ENCODE results near the gene PER2. TPM values are rescaled to one million over a fixed set of nuclear protein-coding genes. Genes with fewer than 3 reads are reported as not detected.

Gene PER2
- polyA plus RNA-seq, 2 of the 4 experiments (the other 2 are of a cell fraction): 3.4 to 8.5 TPM

DNA sequence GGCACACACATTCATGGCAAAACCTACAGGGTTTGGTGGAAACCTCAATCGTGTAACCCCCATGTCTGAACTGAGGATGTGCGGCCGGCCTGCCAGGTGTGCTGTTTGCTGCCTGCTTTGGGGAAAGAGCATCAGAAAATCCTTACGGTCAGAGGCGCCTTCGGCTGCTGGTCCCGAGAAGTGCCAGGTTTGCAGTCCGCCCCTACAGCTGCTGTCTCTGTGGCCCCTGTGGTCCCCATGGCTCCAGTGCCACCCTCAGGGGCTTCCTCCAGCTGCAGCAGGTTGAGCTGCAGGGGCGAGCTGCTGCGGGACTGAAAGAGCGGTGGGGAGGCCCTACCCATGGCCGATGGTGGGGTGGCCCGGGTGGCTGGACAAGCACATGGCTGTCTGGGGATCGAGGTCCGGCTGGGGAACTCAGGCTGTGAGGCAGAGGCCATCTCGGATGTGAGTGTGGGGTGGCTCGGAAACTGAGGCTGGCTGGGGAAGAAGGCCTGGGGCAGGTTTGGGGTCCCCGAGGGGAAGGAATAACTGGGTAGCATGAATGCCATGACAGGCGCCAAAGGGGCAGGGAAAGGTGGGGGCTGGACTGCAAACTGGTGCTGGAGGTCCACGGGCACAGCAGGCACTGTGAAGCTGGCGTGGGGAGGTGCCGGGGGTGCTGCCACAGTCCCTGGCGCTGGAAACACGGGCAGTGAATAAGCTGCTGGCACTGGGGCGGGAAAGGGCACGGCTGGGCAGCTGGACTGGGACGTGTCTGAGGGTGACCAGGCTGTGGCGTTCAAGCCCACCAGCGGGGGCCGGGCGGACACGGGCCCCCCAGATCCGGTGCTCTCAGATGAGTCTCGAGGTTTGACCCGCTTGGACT, 35.4 kb downstream of the PER2 start:
- no peak for FAIRE-seq

DNA sequence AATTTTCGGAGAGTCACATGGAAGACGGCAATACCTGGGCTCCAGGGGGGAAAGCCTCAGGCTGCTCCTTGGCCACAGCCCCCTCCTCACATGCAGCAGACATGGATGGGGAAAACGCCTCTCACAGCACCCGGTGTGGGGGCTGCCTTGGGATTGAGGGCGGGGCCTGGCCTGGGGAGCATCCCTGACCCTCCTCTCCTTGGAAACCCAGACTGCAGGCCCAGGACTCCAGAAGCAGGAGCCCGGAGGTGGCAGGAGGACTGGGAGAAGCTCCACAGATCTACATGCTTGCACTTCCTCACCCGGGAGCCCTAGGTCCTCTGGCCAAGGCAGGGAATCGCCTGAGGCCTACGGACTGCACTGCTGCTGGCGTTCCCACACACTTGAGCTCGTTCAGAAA, 36.4 kb downstream of the PER2 start:
- peaks cover 3% of the 10 kb centered on the region; the same call in 1 of the 3 replicates for H3K4me1 ChIP-seq
- FAIRE-seq: no peak
- POLR2A ChIA-PET: no interaction called here

More for the DNA sequence above, 35.4 kb downstream of the PER2 start:
- H3K4me1 ChIP-seq: peaks cover 4% of the 10 kb centered on the region; the same call in 1 of the 3 replicates
- no peak for DNase-seq (ENCODE audit: low read depth in 1 of 2, low spot score in 1 of 2)
- H3K27ac ChIP-seq: no peak overlapping the region
- TF ChIP-seq CBX2 (IDR thresholded peaks at IDR 0.05; ENCODE audit: borderline replicate concordance, low read depth): no peak
- TF ChIP-seq FOSB (CRISPR knock-in tag; IDR thresholded peaks at IDR 0.05): no peak
- TF ChIP-seq PHF8 (IDR thresholded peaks at IDR 0.05; ENCODE audit: borderline replicate concordance, low read depth): no peak
- TF ChIP-seq HOXB5 (CRISPR knock-in tag; IDR thresholded peaks at IDR 0.05): no peak
- TF ChIP-seq TP53 (CRISPR knock-in tag; IDR thresholded peaks at IDR 0.05): no peak
- TF ChIP-seq HOXB13 (CRISPR knock-in tag; IDR thresholded peaks at IDR 0.05; ENCODE audit: low read depth): no peak
- TF ChIP-seq RAD21 (conservative IDR thresholded peaks at IDR 0.05 in 1 of 2, IDR thresholded peaks at IDR 0.05 in 1 of 2): no peak
- no peak for TF ChIP-seq RFX5 (IDR thresholded peaks at IDR 0.05)
- TF ChIP-seq NR3C1 (IDR thresholded peaks at IDR 0.05): no peak
- TF ChIP-seq CEBPB (IDR thresholded peaks at IDR 0.05): no peak
- TF ChIP-seq CHD2 (IDR thresholded peaks at IDR 0.05; ENCODE audit: low read length, partially characterized antibody): no peak
- TF ChIP-seq ZSCAN20 (CRISPR knock-in tag; IDR thresholded peaks at IDR 0.05): no peak
- TF ChIP-seq RCOR1 (IDR thresholded peaks at IDR 0.05; ENCODE audit: low read depth, low read length): no peak
- no peak for TF ChIP-seq HDAC2 (IDR thresholded peaks at IDR 0.05)
- TF ChIP-seq, protein P1, sequence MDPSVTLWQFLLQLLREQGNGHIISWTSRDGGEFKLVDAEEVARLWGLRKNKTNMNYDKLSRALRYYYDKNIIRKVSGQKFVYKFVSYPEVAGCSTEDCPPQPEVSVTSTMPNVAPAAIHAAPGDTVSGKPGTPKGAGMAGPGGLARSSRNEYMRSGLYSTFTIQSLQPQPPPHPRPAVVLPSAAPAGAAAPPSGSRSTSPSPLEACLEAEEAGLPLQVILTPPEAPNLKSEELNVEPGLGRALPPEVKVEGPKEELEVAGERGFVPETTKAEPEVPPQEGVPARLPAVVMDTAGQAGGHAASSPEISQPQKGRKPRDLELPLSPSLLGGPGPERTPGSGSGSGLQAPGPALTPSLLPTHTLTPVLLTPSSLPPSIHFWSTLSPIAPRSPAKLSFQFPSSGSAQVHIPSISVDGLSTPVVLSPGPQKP (IDR thresholded peaks at IDR 0.05; ENCODE audit: low read depth, low read length): no peak
- TF ChIP-seq MYC (IDR thresholded peaks at IDR 0.05; ENCODE audit: borderline replicate concordance, low read length): no peak
- no peak for TF ChIP-seq USF2 (IDR thresholded peaks at IDR 0.05)
- no peak for TF ChIP-seq RNF2 (IDR thresholded peaks at IDR 0.05; ENCODE audit: borderline replicate concordance, low read depth)
- no peak for TF ChIP-seq KDM1A (IDR thresholded peaks at IDR 0.05; ENCODE audit: low read depth)
- TF ChIP-seq HOXA7 (CRISPR knock-in tag; IDR thresholded peaks at IDR 0.05): no peak
- ChIA-PET CTCF (interaction anchor here (1.6 to 14.1 kb wide), 4 partner anchors 9 to 86 kb away, joined by 4 to 351 read pairs (median 44); partner anchors contain the start of gene PER2), POLR2A (no interaction called here)
- H3K4me3 ChIP-seq: no peak overlapping the region
- no peak for ATAC-seq
- WGBS (ENCODE audit: missing lambda C conversion rate): 96% methylated on average over 33 of the region's 35 CpGs
- no peaks in the 10 kb centered on the region for H3K9me3 ChIP-seq
- no peak overlapping the region for H3K4me2 ChIP-seq

More for the DNA sequence above, 36.4 kb downstream of the PER2 start:
- Histone ChIP-seq H3K27ac (no peak overlapping the region), H3K4me2 (no peak overlapping the region), H3K4me3 (no peak overlapping the region), H3K9me3 (no peaks in the 10 kb centered on the region)
- WGBS (ENCODE audit: missing lambda C conversion rate): 96% methylated on average over 9 of the region's 11 CpGs
- ATAC-seq (no peak; a peak in 1 of 6 replicates), DNase-seq (ENCODE audit: low read depth in 1 of 2, low spot score in 1 of 2) (no peak)
- TF ChIP-seq KDM1A (IDR thresholded peaks at IDR 0.05; ENCODE audit: low read depth) (no peak), EP300 (IDR thresholded peaks at IDR 0.05) (no peak), GATA3 (IDR thresholded peaks at IDR 0.05; ENCODE audit: borderline replicate concordance) (no peak), POLR2A (IDR thresholded peaks at IDR 0.05; ENCODE audit: low read length) (no peak), RCOR1 (IDR thresholded peaks at IDR 0.05; ENCODE audit: low read depth, low read length) (no peak), ESRRA (IDR thresholded peaks at IDR 0.05; ENCODE audit: borderline replicate concordance, low read length) (no peak), RFX5 (IDR thresholded peaks at IDR 0.05) (no peak), HOXB13 (CRISPR knock-in tag; IDR thresholded peaks at IDR 0.05; ENCODE audit: low read depth) (no peak), ZC3H11A (IDR thresholded peaks at IDR 0.05) (no peak), MAX (IDR thresholded peaks at IDR 0.05) (no peak), PHF8 (IDR thresholded peaks at IDR 0.05; ENCODE audit: borderline replicate concordance, low read depth) (no peak), MYC (IDR thresholded peaks at IDR 0.05; ENCODE audit: borderline replicate concordance, low read length) (no peak), FOSL2 (IDR thresholded peaks at IDR 0.05) (no peak), FOSL2 (CRISPR knock-in tag; IDR thresholded peaks at IDR 0.05) (no peak), SMC3 (IDR thresholded peaks at IDR 0.05) (no peak), HDAC2 (IDR thresholded peaks at IDR 0.05) (no peak), CTCF (IDR thresholded peaks at IDR 0.05) (no peak), USF2 (IDR thresholded peaks at IDR 0.05) (no peak), EHF (CRISPR knock-in tag; IDR thresholded peaks at IDR 0.05) (no peak)
- TF ChIP-seq, protein P2, sequence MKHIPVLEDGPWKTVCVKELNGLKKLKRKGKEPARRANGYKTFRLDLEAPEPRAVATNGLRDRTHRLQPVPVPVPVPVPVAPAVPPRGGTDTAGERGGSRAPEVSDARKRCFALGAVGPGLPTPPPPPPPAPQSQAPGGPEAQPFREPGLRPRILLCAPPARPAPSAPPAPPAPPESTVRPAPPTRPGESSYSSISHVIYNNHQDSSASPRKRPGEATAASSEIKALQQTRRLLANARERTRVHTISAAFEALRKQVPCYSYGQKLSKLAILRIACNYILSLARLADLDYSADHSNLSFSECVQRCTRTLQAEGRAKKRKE (CRISPR knock-in tag; IDR thresholded peaks at IDR 0.05; ENCODE audit: low read depth): no peak
- CTCF ChIA-PET: interaction anchor here (0.5 to 14.1 kb wide), 3 partner anchors 14 to 536 kb away, joined by 3 to 351 read pairs (median 58); partner anchors contain the start of gene PER2

All from A549 (cell line).